Measurements from ENCODE around the gene ABCB1.

GRCh38 chr7:87596696-87597095 lies 4.0 kb downstream of the ABCB1 start:
- TF ChIP-seq EZH2 (IDR thresholded peaks at IDR 0.05; ENCODE audit: low read depth, low read length, severe bottlenecking) (no peak), CTCF (IDR thresholded peaks at IDR 0.05; ENCODE audit: control extremely low read depth in 1 of 3, insufficient read depth in 1 of 3, low read depth in 1 of 3, low read length in 3 of 3) (no peak), MAX (IDR thresholded peaks at IDR 0.05) (no peak)
